H1 (cell line): ENCODE data around the gene MITF. TPM values are rescaled to one million over a fixed set of nuclear protein-coding genes. Genes with fewer than 3 reads are reported as not detected.

Source experiments
- CTCF ChIA-PET: fragments of 300-600 bp; sonication (Branson Sonifier 250); formaldehyde crosslinking; loops from one replicate; lab custom pipeline; 2021; ENCODE audit not compliant: partially characterized antibody; lab: Charles Lee
- POLR2A ChIA-PET: fragments of 300-600 bp; sonication (Branson Sonifier 250); formaldehyde crosslinking; loops from one replicate; lab custom pipeline; 2021; ENCODE audit warnings: inconsistent platforms; ENCODE audit not compliant: partially characterized antibody; lab: Charles Lee
- DNase-seq, 2 experiments: peaks; one replicate each; pipeline versions ENCODE4 v3.0.0 to v3.0.0-alpha.2; 2010 to 2022; ENCODE audit warnings: low spot score in 2 of 2, low read depth in 1 of 2, mixed read lengths in 1 of 2
- FAIRE-seq: peaks from 2 replicates; lab custom pipeline; 2011; peaks lifted over from hg19 to GRCh38; lab: Jason Lieb, UNC
- H2AFZ ChIP-seq: 2 replicates; pipeline ENCODE4 v1.8.1; 2012; ENCODE audit warnings: low read length, inconsistent platforms
- H2AK5ac ChIP-seq: 2 replicates; pipeline ENCODE4 v1.6.1; 2013; ENCODE audit warnings: low read depth, low read length
- H2BK120ac ChIP-seq: replicated peaks from 2 replicates; pipeline ENCODE3; 2013; ENCODE audit warnings: low read depth, low read length, inconsistent platforms
- H2BK12ac ChIP-seq: 2 replicates; pipeline ENCODE4 v1.6.1; 2013; ENCODE audit warnings: low read depth, low read length
- H2BK15ac ChIP-seq: 2 replicates; pipeline ENCODE4 v1.6.1; 2013; ENCODE audit warnings: low read length
- H2BK20ac ChIP-seq: 2 replicates; pipeline ENCODE4 v1.6.1; 2013; ENCODE audit warnings: low read length
- H2BK5ac ChIP-seq: 2 replicates; pipeline ENCODE4 v1.6.1; 2013; ENCODE audit warnings: low read depth, low read length
- H3K14ac ChIP-seq: 2 replicates; pipeline ENCODE4 v1.6.1; 2013; ENCODE audit warnings: inconsistent platforms; ENCODE audit not compliant: insufficient read length
- H3K18ac ChIP-seq: 2 replicates; pipeline ENCODE4 v1.6.1; 2013; ENCODE audit warnings: low read length; ENCODE audit errors: extremely low read depth
- H3K23ac ChIP-seq: 2 replicates; pipeline ENCODE4 v1.6.1; 2013; ENCODE audit warnings: inconsistent platforms; ENCODE audit not compliant: insufficient read length
- H3K23me2 ChIP-seq: 2 replicates; pipeline ENCODE4 v1.6.1; 2013; ENCODE audit warnings: low read depth, low read length
- H3K27ac ChIP-seq: 2 replicates; pipeline ENCODE4 v1.6.1; 2011; ENCODE audit warnings: low read depth, low read length, inconsistent platforms
- H3K27me3 ChIP-seq, 4 experiments: replicated peaks in 1 of 4; 1 replicate in 1 of 4; 2 replicates in 3 of 4; pipeline versions ENCODE4 v1.6.1 to v1.8.1; 2011 to 2013; ENCODE audit warnings: low read length in 3 of 4, mild to moderate bottlenecking in 3 of 4, inconsistent platforms in 2 of 4, mixed read lengths in 2 of 4, moderate library complexity in 1 of 4; ENCODE audit not compliant: control insufficient read depth in 3 of 4, insufficient read depth in 3 of 4; ENCODE audit errors: extremely low read depth in 1 of 4
- H3K36me3 ChIP-seq, 4 experiments: 2 replicates each; pipeline versions ENCODE4 v1.6.1 to v1.8.1; 2011 to 2013; ENCODE audit warnings: mild to moderate bottlenecking in 4 of 4, low read length in 3 of 4, moderate library complexity in 2 of 4, control low read depth in 1 of 4, inconsistent platforms in 1 of 4; ENCODE audit not compliant: insufficient read depth in 4 of 4, control insufficient read depth in 2 of 4
- H3K4ac ChIP-seq: replicated peaks from 2 replicates; pipeline ENCODE3; 2013; ENCODE audit warnings: low read length, low read depth, mixed read lengths, inconsistent platforms; ENCODE audit not compliant: insufficient read length
- H3K4me1 ChIP-seq, 4 experiments: replicated peaks in 1 of 4; 1 replicate in 1 of 4; 2 replicates in 3 of 4; pipeline versions ENCODE4 v1.6.1 to v1.8.1; 2011 to 2013; ENCODE audit warnings: low read length in 3 of 4, inconsistent platforms in 2 of 4, mixed read lengths in 1 of 4; ENCODE audit not compliant: insufficient read depth in 4 of 4, control insufficient read depth in 3 of 4
- H3K4me2 ChIP-seq, 2 experiments: 2 replicates each; pipeline versions ENCODE4 v1.6.1 to v1.8.1; 2011 to 2013; ENCODE audit warnings: low read depth in 2 of 2, low read length in 2 of 2, control low read depth in 1 of 2, inconsistent platforms in 1 of 2, mild to moderate bottlenecking in 1 of 2; ENCODE audit not compliant: insufficient read depth in 1 of 2
- H3K4me3 ChIP-seq, 4 experiments: fragments of 200-600, 300-600 bp in 1 of 4; sonication (generic), shearing (Covaris generic), sonication (Bioruptor Twin) in 1 of 4; 2 replicates each; pipeline versions ENCODE4 v1.5.1 to v1.8.1; 2011 to 2016; ENCODE audit warnings: low read length in 4 of 4, low read depth in 3 of 4, control low read depth in 2 of 4, inconsistent platforms in 2 of 4, mild to moderate bottlenecking in 2 of 4, mixed read lengths in 1 of 4, moderate library complexity in 1 of 4; ENCODE audit not compliant: insufficient read depth in 2 of 4; ENCODE audit errors: extremely low read depth in 1 of 4
- H3K56ac ChIP-seq: replicated peaks from 2 replicates; pipeline ENCODE3; 2013; ENCODE audit warnings: low read depth, mild to moderate bottlenecking, mixed read lengths, low read length, inconsistent platforms; ENCODE audit not compliant: insufficient read length
- H3K79me1 ChIP-seq: 2 replicates; pipeline ENCODE4 v1.6.1; 2013; ENCODE audit warnings: low read depth, low read length, control low read depth
- H3K79me2 ChIP-seq, 2 experiments: 2 replicates each; pipeline versions ENCODE4 v1.6.1 to v1.8.1; 2012 to 2013; ENCODE audit warnings: low read length in 2 of 2, mild to moderate bottlenecking in 2 of 2, inconsistent platforms in 1 of 2; ENCODE audit not compliant: insufficient read depth in 2 of 2, control insufficient read depth in 1 of 2
- H3K9ac ChIP-seq, 4 experiments: replicated peaks in 1 of 4; 1 replicate in 1 of 4; 2 replicates in 3 of 4; pipeline versions ENCODE4 v1.6.1 to v1.8.1; 2011 to 2013; ENCODE audit warnings: low read depth in 3 of 4, low read length in 3 of 4, control low read depth in 2 of 4, mild to moderate bottlenecking in 2 of 4, moderate library complexity in 2 of 4, inconsistent platforms in 1 of 4; ENCODE audit errors: extremely low read depth in 1 of 4
- H3K9me3 ChIP-seq, 2 experiments: 2 replicates each; pipeline versions ENCODE4 v1.6.1 to v1.8.1; 2012 to 2013; ENCODE audit warnings: mild to moderate bottlenecking in 2 of 2, moderate library complexity in 2 of 2, control low read depth in 1 of 2, inconsistent platforms in 1 of 2, low read depth in 1 of 2, low read length in 1 of 2, mixed read lengths in 1 of 2; ENCODE audit not compliant: insufficient read depth in 2 of 2
- H4K20me1 ChIP-seq, 2 experiments: replicated peaks in 1 of 2; 2 replicates each; pipeline versions ENCODE3 to v1.8.1; 2011 to 2013; ENCODE audit warnings: inconsistent platforms in 2 of 2, low read length in 2 of 2, mild to moderate bottlenecking in 1 of 2; ENCODE audit not compliant: insufficient read depth in 2 of 2, control insufficient read depth in 1 of 2
- H4K5ac ChIP-seq: 2 replicates; pipeline ENCODE4 v1.6.1; 2013; ENCODE audit warnings: low read length, low read depth, mixed read lengths, inconsistent platforms; ENCODE audit not compliant: insufficient read length
- H4K8ac ChIP-seq: 2 replicates; pipeline ENCODE4 v1.8.0; 2013; ENCODE audit warnings: mild to moderate bottlenecking, moderate library complexity, low read length, inconsistent platforms; ENCODE audit not compliant: insufficient read depth; ENCODE audit errors: extremely low read depth
- H4K91ac ChIP-seq: replicated peaks from 2 replicates; pipeline ENCODE3; 2013; ENCODE audit warnings: low read length, mixed read lengths, inconsistent platforms; ENCODE audit not compliant: insufficient read length
- ASH2L ChIP-seq: fragments of 200-600, 300-600 bp; sonication (generic); IDR thresholded peaks from one replicate; pipeline ENCODE4 v1.7.1; 2017; ENCODE audit warnings: low read length
- BCL11A ChIP-seq, 2 experiments: IDR thresholded peaks; one replicate each; pipeline ENCODE4 v1.6.1; 2011; ENCODE audit warnings: low read depth in 2 of 2, low read length in 2 of 2, mild to moderate bottlenecking in 2 of 2
- CHD2 ChIP-seq: IDR thresholded peaks from 2 replicates; pipeline ENCODE4 v1.6.1; 2012; ENCODE audit warnings: low read length, improper control_type of control experiment
- FOSL1 ChIP-seq: IDR thresholded peaks from 2 replicates; pipeline ENCODE4 v1.6.1; 2011; ENCODE audit warnings: mild to moderate bottlenecking, low read depth, low read length, moderate library complexity; ENCODE audit not compliant: insufficient read depth
- JUN ChIP-seq: IDR thresholded peaks from 2 replicates; pipeline ENCODE4 v1.6.1; 2011; ENCODE audit warnings: low read depth, mild to moderate bottlenecking, improper control_type of control experiment, low read length
- KDM1A ChIP-seq: fragments of 200-600, 300-600 bp; sonication (generic); IDR thresholded peaks from 2 replicates; pipeline ENCODE4 v1.7.1; 2016; ENCODE audit warnings: mild to moderate bottlenecking, low read length, borderline replicate concordance
- RXRA ChIP-seq: IDR thresholded peaks from 2 replicates; pipeline ENCODE4 v1.6.1; 2011; ENCODE audit warnings: low read depth, mild to moderate bottlenecking, low read length, moderate library complexity; ENCODE audit not compliant: insufficient read depth
- SRF ChIP-seq: IDR thresholded peaks from 2 replicates; pipeline ENCODE4 v1.6.1; 2011; ENCODE audit warnings: mild to moderate bottlenecking, low read depth, low read length, moderate library complexity
- TAF1 ChIP-seq: IDR thresholded peaks from 2 replicates; pipeline ENCODE4 v1.6.1; 2011; ENCODE audit warnings: mild to moderate bottlenecking, low read depth, low read length
- TBP ChIP-seq: IDR thresholded peaks from 2 replicates; pipeline ENCODE4 v1.6.1; 2011; ENCODE audit warnings: low read depth, low read length, improper control_type of control experiment
- USF2 ChIP-seq: IDR thresholded peaks from 2 replicates; pipeline ENCODE4 v1.6.1; 2011; ENCODE audit warnings: low read length, improper control_type of control experiment
- WGBS, 2 experiments: shearing (Covaris generic) in 1 of 2; methylation state at CpG; one replicate each; pipeline versions ENCODE4 v1.1.6 to v1.1.7; 2013 to 2015; ENCODE audit warnings: low lambda C conversion rate in 2 of 2, mixed read lengths in 2 of 2, inconsistent platforms in 1 of 2, low coverage in 1 of 2, missing lambda C conversion rate in 1 of 2; ENCODE audit not compliant: insufficient replicate concordance in 2 of 2, insufficient coverage in 1 of 2, insufficient read length in 1 of 2; ENCODE audit errors: extremely low coverage in 1 of 2, missing lambda C conversion rate in 1 of 2; 5-methylcytosine and 5-hydroxymethylcytosine counted together
- polyA plus RNA-seq, 7 experiments: library from polyadenylated mRNA; depleted of rRNA in 3 of 7; stranded (reverse) in 5 of 7; unstranded in 2 of 7; fragments of >200 nt in 5 of 7; fragments of 200-250 nt in 2 of 7; gene quantifications; 1 replicate in 5 of 7; 2 replicates in 1 of 7; 4 replicates in 1 of 7; pipeline versions ENCODE4 v1.2.1 to v1.2.3, GENCODE V29; 2011 to 2013; ENCODE audit warnings: missing spikeins in 2 of 7, mixed read lengths in 2 of 7
- total RNA-seq: library from RNA; stranded (reverse); fragmentation: NEBNext Ultra II Directional; extraction: Animal tissue kit (Norgen Biotek cat#: 25700); gene quantifications from 2 replicates; pipeline ENCODE4 v1.2.1, GENCODE V29; 2021
- TF ChIP-seq, protein P1 (sequence below): IDR thresholded peaks from 2 replicates; pipeline ENCODE4 v1.6.1; 2012; ENCODE audit warnings: inconsistent platforms

The MITF gene
- total and polyA plus RNA-seq, 2 of the 8 experiments (the other 6 are each of a cell fraction or from before 2014, with no cell fraction given), result 0.53 to 1.4 TPM

DNA sequence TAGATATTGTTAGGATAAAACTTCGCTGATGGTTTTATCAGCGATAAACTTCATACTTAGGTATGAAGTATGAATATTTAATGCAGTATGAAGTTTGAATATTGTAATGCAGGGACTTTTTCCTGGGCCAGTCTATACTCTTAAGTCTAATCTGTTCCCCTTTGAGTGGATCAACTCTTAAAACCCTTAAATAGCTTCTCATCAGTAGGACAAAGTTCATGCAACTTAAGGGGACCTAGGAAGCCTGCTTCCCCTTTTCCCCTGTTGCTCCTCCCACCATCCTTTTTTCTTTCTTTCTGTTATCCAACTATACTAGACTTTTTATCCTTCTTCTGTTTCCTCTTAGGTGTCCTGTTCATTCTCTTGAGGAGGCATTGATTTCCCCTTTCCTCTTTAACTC lies 78.7 kb downstream of the MITF start:
- Histone ChIP-seq H3K4ac (no peak overlapping the region), H3K23ac (no peak overlapping the region), H3K27ac (no peak overlapping the region), H3K23me2 (no peaks in the 10 kb centered on the region), H2BK12ac (no peak overlapping the region), H3K4me1 (no peaks in the 10 kb centered on the region), H2AK5ac (no peak overlapping the region), H4K5ac (no peak overlapping the region), H4K8ac (no peak overlapping the region), H2BK120ac (no peak overlapping the region), H3K9ac (no peak overlapping the region), H2BK15ac (no peak overlapping the region), H3K36me3 (no peaks in the 10 kb centered on the region), H4K91ac (no peak overlapping the region), H3K4me2 (no peak overlapping the region), H2AFZ (no peak overlapping the region), H3K18ac (no peak overlapping the region), H2BK5ac (no peak overlapping the region), H3K14ac (no peak overlapping the region), H2BK20ac (no peak overlapping the region), H3K79me2 (no peaks in the 10 kb centered on the region), H4K20me1 (no peaks in the 10 kb centered on the region), H3K4me3 (no peak overlapping the region), H3K27me3 (no peaks in the 10 kb centered on the region), H3K79me1 (no peaks in the 10 kb centered on the region), H3K9me3 (no peaks in the 10 kb centered on the region), H3K56ac (no peak overlapping the region)
- CTCF ChIA-PET, result no interaction called here
- DNase-seq, result no peak
- 100% methylated on average over 2 of the region's 2 CpGs; no CpG with 5 or more reads in 1 of the 2 experiments for WGBS, 2 experiments
- POLR2A ChIA-PET, result no interaction called here
- no peak for FAIRE-seq
- TF ChIP-seq RXRA (no peak), KDM1A (no peak), ASH2L (no peak), CHD2 (no peak), TAF1 (no peak), TBP (no peak), SRF (no peak), JUN (no peak), FOSL1 (no peak), BCL11A (IDR thresholded peaks at IDR 0.05; ENCODE audit: low read depth in 2 of 2, low read length in 2 of 2) (no peak), USF2 (no peak)
- TF ChIP-seq, protein P1, sequence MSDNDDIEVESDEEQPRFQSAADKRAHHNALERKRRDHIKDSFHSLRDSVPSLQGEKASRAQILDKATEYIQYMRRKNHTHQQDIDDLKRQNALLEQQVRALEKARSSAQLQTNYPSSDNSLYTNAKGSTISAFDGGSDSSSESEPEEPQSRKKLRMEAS, result no peak
